Stromal cell of bone marrow (primary cell): Measurements from ENCODE around the gene RPL7L1.
A peak's percentile ranks its signal among the peaks of the same experiment; 100 is the strongest.
"Not testable (repeated sequence)": the region's sequence is repeated elsewhere in the genome, so short reads cannot be mapped to it uniquely, and the experiment has no call there.

Experiments
- DNase-seq: peaks from one replicate; pipeline ENCODE4 v3.0.0-alpha.2; 2012; ENCODE audit warnings: low read depth

Gene RPL7L1

DNA sequence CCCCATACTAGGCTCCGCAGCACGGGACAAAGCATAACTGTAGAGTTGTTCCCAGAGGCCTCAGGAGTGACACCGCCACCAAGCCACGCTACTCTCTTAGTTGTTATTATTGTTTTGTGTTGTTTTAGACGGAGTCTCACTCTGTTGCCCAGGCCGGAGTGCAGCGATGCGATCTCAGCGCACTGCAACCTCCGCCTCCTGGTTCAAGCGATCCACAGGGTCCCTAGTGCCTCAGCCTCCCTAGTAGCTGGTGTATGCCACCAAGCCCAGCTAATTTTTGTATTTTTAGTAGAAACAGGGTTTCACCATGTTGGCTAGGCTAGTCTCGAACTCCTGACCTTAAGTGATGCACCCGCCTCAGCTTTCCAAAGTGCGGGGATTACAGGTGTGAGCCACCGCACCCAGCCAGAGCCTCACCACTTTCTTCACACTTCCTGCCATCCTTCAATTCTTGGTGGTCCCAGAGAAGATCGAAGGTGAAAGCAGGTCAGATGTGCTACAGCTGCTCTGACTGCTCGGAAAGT, 11.8 kb downstream of the RPL7L1 start:
- DNase-seq, result no peak

- DNase-seq, result not testable (repeated sequence)
These were observed 14.8 kb downstream of the RPL7L1 start for GRCh38 chr6:42894041-42894828.

DNA sequence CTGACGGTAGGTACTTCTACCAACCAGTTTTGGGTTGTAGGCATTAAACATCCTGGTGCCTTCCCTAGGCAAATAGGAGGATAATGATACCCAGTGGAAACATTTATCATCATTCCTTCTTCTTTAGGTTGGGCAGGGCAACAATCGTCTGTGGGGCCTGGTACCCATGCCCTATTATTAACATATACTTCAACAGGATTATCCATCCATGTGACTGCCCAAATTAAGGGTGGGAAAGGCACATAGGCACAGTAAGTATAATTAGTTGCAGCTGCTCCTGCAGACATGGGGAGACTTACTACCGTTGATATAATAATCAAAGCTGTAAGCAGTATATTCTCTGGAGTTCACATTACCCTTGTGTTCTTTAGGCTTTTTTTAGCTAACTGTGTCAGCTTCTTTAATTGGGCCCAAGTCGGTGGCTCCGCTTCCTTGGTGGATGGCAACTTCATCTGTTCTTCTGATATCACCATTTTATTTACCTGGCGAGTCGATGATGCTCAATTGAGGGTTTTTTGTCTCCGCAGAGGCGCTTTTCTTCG, 16.8 kb downstream of the RPL7L1 start:
- no peak for DNase-seq

- DNase-seq, result peak; percentile 38
These were observed 19.5 kb downstream of the RPL7L1 start for GRCh38 chr6:42898891-42899361.

DNA sequence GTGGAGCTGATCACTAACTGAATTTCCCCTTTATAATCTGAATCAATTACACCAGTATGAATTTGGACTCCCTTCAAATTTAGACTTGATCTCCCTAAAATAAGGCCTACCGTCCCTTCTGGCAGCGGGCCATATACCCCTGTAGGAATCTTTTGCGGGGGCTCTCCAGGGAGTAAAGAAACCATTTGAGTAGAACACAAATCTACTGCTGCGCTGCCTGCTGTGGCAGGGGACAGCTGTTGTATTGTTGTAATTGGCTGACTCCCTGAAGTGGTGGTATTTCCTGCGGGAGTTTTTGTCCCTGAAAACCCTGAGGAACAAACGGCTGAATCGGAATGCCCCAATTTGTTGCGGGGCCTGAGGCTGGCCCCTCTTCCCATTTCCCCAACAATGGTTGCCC, 20.5 kb downstream of the RPL7L1 start:
- DNase-seq, result no peak

DNA sequence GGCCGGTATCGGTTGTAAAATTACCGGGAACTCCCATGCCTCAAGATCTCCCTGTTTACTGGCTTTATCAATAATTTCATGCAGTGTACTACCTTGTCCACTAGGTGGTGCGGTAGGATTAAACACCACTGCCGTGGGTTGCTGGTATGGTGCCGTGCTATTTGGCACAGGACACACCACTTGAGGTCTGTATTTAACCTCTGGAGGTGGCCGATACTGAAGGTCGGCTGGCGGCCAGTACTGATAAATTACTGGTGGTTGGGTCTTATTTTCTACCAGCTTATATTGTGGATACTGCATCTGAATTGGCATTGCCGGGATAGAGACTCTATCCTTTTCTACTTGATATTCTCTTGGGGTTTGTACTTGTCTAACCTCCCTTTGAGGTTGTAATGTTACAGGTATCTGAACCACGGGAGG, 22.1 kb downstream of the RPL7L1 start:
- DNase-seq, result peak; percentile 66

DNA sequence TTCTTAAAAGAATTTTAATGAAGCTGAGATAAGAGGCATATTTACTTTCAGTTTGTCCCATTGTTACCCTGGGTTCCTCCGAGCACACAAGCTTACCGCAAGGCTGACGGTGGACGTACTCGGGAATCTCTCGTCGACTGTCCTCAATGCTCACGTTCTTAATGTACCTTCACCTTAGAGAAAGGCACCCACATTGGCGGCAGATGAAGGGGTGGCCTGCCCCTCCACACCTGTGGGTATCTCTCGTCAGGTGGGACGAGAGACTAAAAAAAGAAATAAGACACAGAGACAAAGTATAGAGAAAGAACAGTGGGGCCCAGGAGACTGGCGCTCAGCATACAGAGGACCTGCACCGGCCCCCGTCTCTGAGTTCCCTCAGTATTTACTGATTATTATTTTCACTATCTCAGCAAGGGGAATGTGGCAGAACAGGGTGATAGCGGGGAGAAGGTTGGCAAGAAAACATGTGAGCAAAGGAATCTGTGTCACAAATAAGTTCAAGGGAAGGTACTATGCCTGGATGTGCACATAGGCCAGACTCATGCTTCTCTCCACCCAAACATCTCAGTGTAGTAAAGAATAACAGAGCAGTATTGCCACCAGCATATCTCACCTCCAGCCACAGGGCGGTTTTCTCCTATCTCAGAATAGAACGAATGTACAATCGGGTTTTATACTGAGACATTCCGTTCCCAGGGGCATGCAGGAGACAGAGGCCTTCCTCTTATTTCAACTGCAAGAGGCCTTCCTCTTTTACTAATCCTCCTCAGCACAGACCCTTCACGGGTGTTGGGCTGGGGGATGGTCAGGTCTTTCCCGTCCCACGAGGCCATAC, 23.2 kb downstream of the RPL7L1 start:
- not testable (repeated sequence) for DNase-seq

DNA sequence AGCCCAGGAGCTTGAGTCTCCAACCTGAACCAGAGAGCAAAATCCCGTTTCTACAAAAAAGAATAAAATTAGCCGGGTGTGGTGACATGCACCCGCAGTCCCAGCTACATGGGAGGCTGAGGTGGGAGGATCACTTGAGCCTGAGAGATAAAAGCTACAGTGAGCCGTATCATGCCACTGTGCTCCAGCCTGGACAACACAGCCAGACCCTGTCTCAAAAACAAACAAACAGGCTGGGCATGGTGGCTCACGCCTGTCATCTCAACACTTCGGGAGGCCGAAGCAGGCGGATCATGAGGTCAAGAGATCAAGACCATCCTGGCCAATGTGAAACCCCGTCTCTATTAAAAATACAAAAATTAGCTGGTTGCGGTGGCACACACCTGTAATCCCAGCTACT, 25.1 kb downstream of the RPL7L1 start:
- no peak for DNase-seq

- no peak for DNase-seq
These were observed 27.9 kb downstream of the RPL7L1 start for GRCh38 chr6:42907336-42907735.

DNA sequence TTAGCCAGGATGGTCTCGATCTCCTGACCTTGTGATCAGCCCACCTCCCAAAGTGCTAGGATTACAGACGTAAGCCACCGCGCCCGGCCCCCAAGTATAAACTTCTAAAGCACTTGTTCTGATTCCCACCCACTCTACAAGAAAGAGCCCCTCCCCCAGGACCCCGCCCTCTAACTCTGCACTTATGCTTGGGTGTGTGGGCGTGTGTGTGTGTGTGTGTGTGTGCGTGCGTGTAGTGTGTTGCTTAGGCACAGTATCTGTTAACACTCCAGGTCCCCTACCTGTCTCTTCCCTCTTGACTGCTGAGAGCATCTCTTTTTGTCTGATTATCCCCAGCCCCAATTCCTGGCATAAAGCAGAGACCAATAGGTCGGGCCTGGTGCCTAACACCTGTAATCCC, 30.4 kb downstream of the RPL7L1 start:
- DNase-seq, result no peak

- no peak for DNase-seq
These were observed 32.0 kb downstream of the RPL7L1 start for GRCh38 chr6:42911171-42912021.

DNA sequence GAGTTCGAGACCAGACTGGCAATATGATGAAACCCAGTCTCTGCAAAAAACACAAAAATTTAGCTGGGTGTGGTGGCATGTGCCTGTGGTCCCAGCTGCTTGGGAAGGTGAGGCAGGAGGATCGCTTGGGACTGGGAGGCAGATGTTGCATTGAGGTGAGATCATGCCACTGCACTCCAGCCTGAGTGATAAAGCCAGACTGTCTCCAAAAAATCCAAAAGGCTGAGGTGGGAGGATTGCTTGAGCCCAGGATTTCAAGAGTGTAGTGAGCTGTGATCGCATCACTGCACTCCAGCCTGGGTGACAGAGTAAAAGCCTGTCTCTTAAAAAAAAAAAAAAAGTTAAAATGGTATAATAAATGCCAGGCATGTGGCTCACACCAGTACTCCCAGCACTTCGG, 35.1 kb downstream of the RPL7L1 start:
- no peak for DNase-seq

GRCh38 chr6:42915732-42916131, 36.3 kb downstream of the RPL7L1 start, which contains the start of gene PTCRA:
Gene PTCRA, plus strand, starts transcription at chr6:42916053. Its CDS starts 17 bp downstream, at chr6:42916070.
- no peak for DNase-seq

DNA sequence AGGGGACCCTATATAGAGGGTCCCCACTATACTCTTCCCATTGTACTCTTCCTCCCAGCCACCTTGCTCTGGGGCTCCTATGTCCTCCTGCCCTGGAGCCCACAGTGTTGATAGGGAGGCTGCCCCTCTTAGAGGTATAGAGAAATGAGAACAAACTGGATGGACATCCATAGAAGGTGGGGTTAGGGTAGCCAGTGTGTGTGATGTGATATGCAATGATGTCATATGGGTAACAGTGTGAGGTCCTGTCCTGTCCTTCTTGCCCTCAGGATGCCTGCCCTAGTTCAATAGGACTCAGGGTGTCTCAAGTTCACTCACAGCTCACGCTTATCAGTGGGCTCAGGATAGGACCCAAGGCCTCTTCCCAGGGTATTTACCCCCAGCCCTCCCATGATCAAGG, 36.9 kb downstream of the RPL7L1 start:
- no peak for DNase-seq

GRCh38 chr6:42921801-42922200, 42.4 kb downstream of the RPL7L1 start:
- DNase-seq, result no peak

DNA sequence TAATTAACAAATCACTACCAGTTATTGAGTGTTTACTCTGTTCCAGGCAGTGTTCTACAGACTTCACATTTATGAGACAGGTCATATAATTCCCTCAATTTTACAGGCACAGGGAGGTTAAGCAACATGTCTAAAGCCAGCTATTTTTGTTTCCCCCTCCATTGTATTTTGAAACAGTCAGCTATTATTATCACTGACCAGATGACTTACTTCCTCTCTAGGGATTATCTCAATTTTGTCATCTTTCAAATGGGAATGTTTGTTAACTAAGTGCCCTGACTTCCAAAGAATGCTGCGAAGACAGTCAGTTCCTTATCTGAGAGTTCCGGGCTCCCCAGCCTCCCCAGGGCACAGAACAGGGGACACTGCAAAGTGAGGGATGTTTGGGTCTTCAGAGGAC, 44.2 kb downstream of the RPL7L1 start:
- no peak for DNase-seq

DNA sequence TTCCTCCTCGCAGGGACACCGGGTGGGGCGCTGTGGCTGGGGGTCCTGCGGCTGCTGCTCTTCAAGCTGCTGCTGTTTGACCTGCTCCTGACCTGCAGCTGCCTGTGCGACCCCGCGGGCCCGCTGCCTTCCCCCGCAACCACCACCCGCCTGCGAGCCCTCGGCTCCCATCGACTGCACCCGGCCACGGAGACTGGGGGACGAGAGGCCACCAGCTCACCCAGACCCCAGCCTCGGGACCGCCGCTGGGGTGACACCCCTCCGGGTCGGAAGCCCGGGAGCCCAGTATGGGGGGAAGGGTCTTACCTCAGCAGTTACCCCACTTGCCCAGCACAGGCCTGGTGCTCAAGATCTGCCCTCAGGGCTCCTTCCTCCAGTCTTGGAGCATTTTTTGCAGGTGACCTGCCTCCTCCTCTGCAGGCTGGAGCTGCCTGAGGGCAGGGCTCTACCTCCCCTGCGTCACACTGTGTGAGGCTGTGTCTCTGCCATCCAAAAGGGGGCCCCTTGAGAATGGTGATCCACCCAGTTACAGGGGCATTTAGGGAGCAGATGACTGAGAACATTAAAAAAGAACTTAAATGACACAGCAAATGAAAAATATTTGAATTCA, 45.9 kb downstream of the RPL7L1 start:
- no peak for DNase-seq

DNA sequence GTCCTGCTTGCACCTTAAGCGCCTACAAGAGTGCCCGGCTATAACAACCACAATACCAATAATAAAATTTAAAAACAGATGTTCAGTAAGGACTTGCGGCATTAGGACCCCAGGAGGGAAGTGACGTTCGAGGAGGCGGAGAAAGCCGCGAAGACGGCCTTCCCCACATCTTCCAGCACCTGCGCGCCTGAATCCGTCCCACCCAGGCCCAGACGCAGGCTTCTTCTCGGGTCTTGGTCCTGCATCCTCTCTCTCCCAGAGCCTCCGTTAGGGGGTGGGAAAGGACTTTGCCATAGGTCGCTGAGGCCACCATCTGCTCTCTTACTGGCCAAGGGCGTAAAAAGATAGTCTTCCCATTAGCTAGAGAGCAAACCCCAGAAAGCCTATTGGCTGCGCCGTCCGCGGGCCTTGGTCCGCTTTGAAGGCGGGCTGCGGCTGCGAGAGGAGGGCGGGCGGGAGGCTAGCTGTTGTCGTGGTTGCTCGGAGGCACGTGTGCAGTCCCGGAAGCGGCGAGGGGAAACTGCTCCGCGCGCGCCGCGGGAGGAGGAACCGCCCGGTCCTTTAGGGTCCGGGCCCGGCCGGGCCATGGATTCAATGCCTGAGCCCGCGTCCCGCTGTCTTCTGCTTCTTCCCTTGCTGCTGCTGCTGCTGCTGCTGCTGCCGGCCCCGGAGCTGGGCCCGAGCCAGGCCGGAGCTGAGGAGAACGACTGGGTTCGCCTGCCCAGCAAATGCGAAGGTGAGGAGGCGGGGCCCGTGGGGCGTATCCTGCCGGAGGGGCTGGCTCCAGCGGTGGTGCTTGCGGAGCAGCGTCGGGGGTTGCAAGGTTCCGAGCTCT, 49.8 kb downstream of the RPL7L1 start, which contains the start of gene CNPY3:
CNPY3 (plus strand) TSS at position 495 of the 835 bp plus-strand sequence; CDS start at position 586, 91 bp downstream.
- DNase-seq, result peak; percentile 93

- peak; percentile 64 for DNase-seq
These were observed 50.5 kb downstream of the RPL7L1 start for GRCh38 chr6:42929821-42930360.

- no peak for DNase-seq
These were observed 53.0 kb downstream of the RPL7L1 start for GRCh38 chr6:42932412-42932811.
